ENCODE measurements around the gene CAPN12.

Gene CAPN12

GRCh38 chr19:38737921-38738737, 6.1 kb downstream of the CAPN12 start:
- DNase-seq (ENCODE audit: low read depth), result no peak

- no peak for DNase-seq (ENCODE audit: low read depth)
Observed at GRCh38 chr19:38737281-38737865, 6.9 kb downstream of the CAPN12 start.

GRCh38 chr19:38736413-38737280, 7.6 kb downstream of the CAPN12 start:
- DNase-seq (ENCODE audit: low read depth), result no peak

GRCh38 chr19:38736036-38736412, 8.2 kb downstream of the CAPN12 start:
- DNase-seq (ENCODE audit: low read depth), result no peak

GRCh38 chr19:38735257-38735686, 9.0 kb downstream of the CAPN12 start:
- DNase-seq (ENCODE audit: low read depth), result no peak

GRCh38 chr19:38734426-38735256, 9.6 kb downstream of the CAPN12 start:
- no peak for DNase-seq (ENCODE audit: low read depth)

- DNase-seq (ENCODE audit: low read depth), result no peak
Observed at GRCh38 chr19:38734176-38734425, 10.2 kb downstream of the CAPN12 start.

GRCh38 chr19:38733493-38734175, 10.6 kb downstream of the CAPN12 start:
- no peak for DNase-seq (ENCODE audit: low read depth)

GRCh38 chr19:38733241-38733492, 11.1 kb downstream of the CAPN12 start:
- DNase-seq (ENCODE audit: low read depth), result no peak

GRCh38 chr19:38731654-38732301, 12.5 kb downstream of the CAPN12 start:
- no peak for DNase-seq (ENCODE audit: low read depth)

- no peak for DNase-seq (ENCODE audit: low read depth)
Observed at GRCh38 chr19:38730731-38731589, 13.3 kb downstream of the CAPN12 start.

GRCh38 chr19:38730470-38730730, 13.9 kb downstream of the CAPN12 start:
- no peak for DNase-seq (ENCODE audit: low read depth)

GRCh38 chr19:38729653-38730469, 14.4 kb downstream of the CAPN12 start:
- DNase-seq (ENCODE audit: low read depth), result no peak

GRCh38 chr19:38728752-38729541, 15.3 kb downstream of the CAPN12 start:
- no peak for DNase-seq (ENCODE audit: low read depth)

- no peak for DNase-seq (ENCODE audit: low read depth)
Observed at GRCh38 chr19:38727868-38728660, 16.2 kb downstream of the CAPN12 start.

GRCh38 chr19:38727306-38727867, 16.9 kb downstream of the CAPN12 start:
- DNase-seq (ENCODE audit: low read depth), result no peak

GRCh38 chr19:38726761-38727301, 17.4 kb downstream of the CAPN12 start:
- no peak for DNase-seq (ENCODE audit: low read depth)
